Endothelial cell of umbilical vein (primary cell): ENCODE results near the gene ZMIZ1. TPM values are rescaled to one million over a fixed set of nuclear protein-coding genes. Genes with fewer than 3 reads are reported as not detected.

Source experiments
- BruUV-seq: library from RNA; stranded (reverse); fragments of 400-500 nt; replicated peaks from 2 replicates; lab custom pipeline; 2021; lab: Mats Ljungman, UMichigan
- CTCF ChIA-PET: fragments of 300-600, 350-600 bp; sonication (Branson Sonifier 250); formaldehyde crosslinking; loops from one replicate; lab custom pipeline; 2021; ENCODE audit warnings: antibody characterized with exemption, inconsistent platforms; lab: Charles Lee
- POLR2A ChIA-PET: fragments of 300-600, 350-600 bp; sonication (Branson Sonifier 250); formaldehyde crosslinking; loops from one replicate; lab custom pipeline; 2021; ENCODE audit warnings: antibody characterized with exemption, inconsistent platforms; lab: Charles Lee
- DNase-seq: peaks from one replicate; pipeline ENCODE4 v3.0.0-alpha.2; 2011; ENCODE audit warnings: low read depth, low spot score
- FAIRE-seq: peaks from 2 replicates; lab custom pipeline; 2011; peaks lifted over from hg19 to GRCh38; lab: Jason Lieb, UNC
- H2AFZ ChIP-seq: 2 replicates; pipeline ENCODE4 v1.6.0; 2012; ENCODE audit warnings: low read depth, low read length, control low read depth, inconsistent platforms
- H3K27ac ChIP-seq: 2 replicates; pipeline ENCODE4 v1.5.1; 2011; ENCODE audit warnings: low read depth, mild to moderate bottlenecking, control low read depth, low read length, moderate library complexity; ENCODE audit not compliant: insufficient read depth
- H3K27me3 ChIP-seq, 2 experiments: 2 replicates each; pipeline versions ENCODE4 v1.6.0 to v1.6.1; 2011; ENCODE audit warnings: low read length in 2 of 2, mixed read lengths in 1 of 2; ENCODE audit not compliant: control insufficient read depth in 2 of 2, insufficient read depth in 2 of 2
- H3K36me3 ChIP-seq, 2 experiments: 2 replicates in 1 of 2; 3 replicates in 1 of 2; pipeline ENCODE4 v1.5.1; 2011; ENCODE audit warnings: low read length in 2 of 2, mild to moderate bottlenecking in 1 of 2, moderate library complexity in 1 of 2; ENCODE audit not compliant: control insufficient read depth in 2 of 2, insufficient read depth in 2 of 2; ENCODE audit errors: extremely low read depth in 1 of 2
- H3K4me1 ChIP-seq: 3 replicates; pipeline ENCODE4 v1.5.1; 2011; ENCODE audit warnings: mild to moderate bottlenecking, low read length; ENCODE audit not compliant: control insufficient read depth, insufficient read depth; ENCODE audit errors: extremely low read depth
- H3K4me2 ChIP-seq: 2 replicates; pipeline ENCODE4 v1.6.1; 2011; ENCODE audit warnings: low read length, control low read depth, mixed read lengths; ENCODE audit not compliant: insufficient read depth
- H3K4me3 ChIP-seq, 3 experiments: fragments of 200-600 bp in 1 of 3; sonication (generic), shearing (Covaris generic) in 1 of 3; replicated peaks in 1 of 3; 2 replicates each; pipeline ENCODE4 v1.5.1; 2011 to 2016; ENCODE audit warnings: control low read depth in 3 of 3, low read length in 3 of 3, mild to moderate bottlenecking in 2 of 3, inconsistent platforms in 1 of 3, low read depth in 1 of 3, moderate library complexity in 1 of 3; ENCODE audit not compliant: insufficient read depth in 1 of 3
- H3K79me2 ChIP-seq: 2 replicates; pipeline ENCODE4 v1.6.0; 2012; ENCODE audit warnings: low read length, inconsistent platforms; ENCODE audit not compliant: control insufficient read depth, insufficient read depth
- H3K9ac ChIP-seq: replicated peaks from 2 replicates; pipeline ENCODE3; 2011; ENCODE audit warnings: low read length, control low read depth; ENCODE audit not compliant: insufficient read depth; ENCODE audit errors: extremely low read depth
- H3K9me1 ChIP-seq: replicated peaks from 3 replicates; pipeline ENCODE4 v1.6.0; 2011; ENCODE audit warnings: mild to moderate bottlenecking, low read length; ENCODE audit not compliant: control insufficient read depth, insufficient read depth; ENCODE audit errors: extremely low read depth
- H3K9me3 ChIP-seq: replicated peaks from 2 replicates; pipeline ENCODE4 v1.5.1; 2012; ENCODE audit warnings: low read length, inconsistent platforms; ENCODE audit not compliant: control insufficient read depth, insufficient read depth
- H4K20me1 ChIP-seq: replicated peaks from 2 replicates; pipeline ENCODE3; 2011; ENCODE audit warnings: mild to moderate bottlenecking, low read length; ENCODE audit not compliant: control insufficient read depth, insufficient read depth; ENCODE audit errors: extremely low read depth
- CTCF ChIP-seq, 2 donors: IDR thresholded peaks; 1 replicate in 1 of 2; 2 replicates in 1 of 2; pipeline ENCODE4 v1.5.1; 2011; ENCODE audit warnings: low read length in 2 of 2, mild to moderate bottlenecking in 2 of 2, moderate library complexity in 2 of 2, control low read depth in 1 of 2, inconsistent platforms in 1 of 2, low read depth in 1 of 2; ENCODE audit not compliant: insufficient read depth in 1 of 2; ENCODE audit errors: extremely low read depth in 1 of 2
- EZH2 ChIP-seq: IDR thresholded peaks from 2 replicates; pipeline ENCODE4 v1.6.1; 2012; ENCODE audit warnings: borderline replicate concordance, low read depth, mild to moderate bottlenecking, moderate library complexity, low read length, inconsistent platforms; ENCODE audit not compliant: severe bottlenecking
- FOS ChIP-seq: IDR thresholded peaks from 2 replicates; pipeline ENCODE4 v1.6.1; 2011; ENCODE audit warnings: mild to moderate bottlenecking, low read length, moderate library complexity, borderline replicate concordance; ENCODE audit not compliant: insufficient read depth
- GATA2 ChIP-seq: IDR thresholded peaks from 2 replicates; pipeline ENCODE4 v1.7.0; 2011; ENCODE audit warnings: low read depth, mild to moderate bottlenecking, moderate library complexity, mixed read lengths, low read length; ENCODE audit not compliant: insufficient read length, insufficient read depth
- JUN ChIP-seq: IDR thresholded peaks from 2 replicates; pipeline ENCODE4 v1.6.1; 2011; ENCODE audit warnings: borderline replicate concordance, low read depth; ENCODE audit not compliant: insufficient read length, insufficient read depth
- MAX ChIP-seq: IDR thresholded peaks from 2 replicates; pipeline ENCODE4 v1.6.1; 2011; ENCODE audit not compliant: insufficient read depth, insufficient read length
- MYC ChIP-seq: IDR thresholded peaks from one replicate; pipeline ENCODE4 v1.6.1; 2011; ENCODE audit warnings: mild to moderate bottlenecking, low read depth, low read length
- POLR2A ChIP-seq: IDR thresholded peaks from 2 replicates; pipeline ENCODE4 v1.6.1; 2012; ENCODE audit warnings: low read depth, mild to moderate bottlenecking, control low read depth, low read length
- POLR2AphosphoS5 ChIP-seq: IDR thresholded peaks from 2 replicates; pipeline ENCODE4 v1.6.1; 2012; ENCODE audit warnings: low read depth, mild to moderate bottlenecking, control low read depth, low read length, moderate library complexity; ENCODE audit not compliant: insufficient read depth
- dilution Hi-C: fragments of 300-500 bp; cut with MboI; formaldehyde crosslinking; loops from one replicate; pipeline ENCODE4 v1.15.0; 2019; ENCODE audit warnings: low sequenced_read_pairs; ENCODE audit not compliant: extremely low pct_ligation_motif_present
- intact Hi-C: fragments of 100-400 bp; cut with micrococcal nuclease; formaldehyde crosslinking; loops from one replicate; pipeline ENCODE4 v1.10.0; 2022
- polyA plus RNA-seq, 4 experiments: library from polyadenylated mRNA; depleted of rRNA in 3 of 4; stranded (reverse) in 3 of 4; unstranded in 1 of 4; fragments of >200 nt; gene quantifications; 2 replicates each; pipeline versions ENCODE4 v1.2.1 to v1.2.3, GENCODE V29; 2011 to 2012; ENCODE audit warnings: missing spikeins in 1 of 4
- total RNA-seq: library from RNA; stranded (reverse); gene quantifications from 2 replicates; pipeline ENCODE4 v1.2.3, GENCODE V29; 2021

ZMIZ1 gene
- total and polyA plus RNA-seq, 2 donors (not counting 3 experiments of a cell fraction or from before 2014, with no cell fraction given) = 12.5 to 46.7 TPM

- Histone ChIP-seq H4K20me1 (no peaks in the 10 kb centered on the region), H3K27me3 (peaks cover 0 to 4% of the 10 kb centered on the region in 2 experiments), H3K36me3 (no peaks in the 10 kb centered on the region), H3K9ac (no peak overlapping the region), H3K9me1 (no peaks in the 10 kb centered on the region), H3K27ac (no peak overlapping the region), H3K4me1 (no peaks in the 10 kb centered on the region), H3K4me3 (no peak overlapping the region), H3K4me2 (no peak overlapping the region), H3K79me2 (no peaks in the 10 kb centered on the region), H2AFZ (no peak overlapping the region), H3K9me3 (no peaks in the 10 kb centered on the region)
- TF ChIP-seq POLR2A (no peak), JUN (no peak), POLR2AphosphoS5 (no peak), FOS (no peak), GATA2 (no peak), CTCF (IDR thresholded peaks at IDR 0.05; ENCODE audit: extremely low read depth in 1 of 2, insufficient read depth in 1 of 2, low read depth in 1 of 2, low read length in 2 of 2) (no peak), MAX (no peak), EZH2 (no peak), MYC (no peak)
- dilution Hi-C loops (no loop called here), intact Hi-C loops (no loop called here)
- no peak for DNase-seq
- ChIA-PET POLR2A (no interaction called here), CTCF (interaction anchor here (1.3 to 1.5 kb wide), 2 partner anchors 20 to 148 kb away, joined by 3 to 4 read pairs; no protein-coding TSS in a partner anchor)
- no peak for FAIRE-seq
- no TSS peak for BruUV-seq
These were observed 21.2 kb upstream of the ZMIZ1 start for GRCh38 chr10:79047584-79047874.
